NCI-H345 (cell line): ENCODE data around the gene S100A10.

Experiments used
- DNase-seq: peaks from one replicate; lab custom pipeline; 2025; lab: John Stamatoyannopoulos, UW

Gene S100A10, protein sequence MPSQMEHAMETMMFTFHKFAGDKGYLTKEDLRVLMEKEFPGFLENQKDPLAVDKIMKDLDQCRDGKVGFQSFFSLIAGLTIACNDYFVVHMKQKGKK

DNA sequence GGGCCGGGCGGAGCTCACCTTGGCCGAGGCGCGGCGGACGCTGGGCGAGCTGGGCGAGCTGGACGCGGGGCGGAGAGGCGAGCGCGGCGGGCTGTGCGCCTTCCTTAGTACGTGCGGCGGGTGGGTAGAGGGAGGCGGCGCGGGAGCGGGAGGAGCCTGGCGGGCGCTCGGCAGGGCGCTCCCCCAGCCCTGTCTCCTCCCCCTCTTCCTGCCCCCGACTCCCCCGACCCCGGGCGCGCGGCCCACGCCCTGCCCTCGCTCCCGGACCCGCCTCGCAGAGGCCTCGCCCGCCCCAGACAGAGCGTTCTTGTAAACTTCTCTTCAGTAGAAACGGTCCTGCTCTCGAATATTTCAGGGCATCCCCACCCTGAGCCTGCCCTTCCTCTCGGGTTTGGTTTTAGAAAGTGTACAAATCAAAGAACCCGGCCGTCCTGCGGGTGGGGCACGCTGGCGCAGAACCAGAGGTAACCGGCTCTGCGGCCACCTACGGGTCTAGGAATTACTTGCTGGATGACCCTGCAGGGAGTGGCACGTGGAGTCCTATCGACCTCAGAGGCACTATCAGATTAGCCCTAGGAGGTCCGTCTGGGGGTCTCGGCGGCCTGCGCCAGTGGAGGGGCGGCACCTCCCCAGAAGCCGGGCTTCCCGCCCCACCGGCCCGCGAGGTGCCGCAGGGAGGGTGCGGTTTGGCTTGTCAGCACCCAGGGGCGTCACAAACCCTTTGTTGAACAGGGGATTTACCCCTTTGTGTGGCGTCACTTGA, at the start of gene S100A10:
Gene S100A10 (minus strand): TSS at position 126 of the 763 bp plus-strand sequence. CDS start 7,629 bp downstream, outside the sequence.
- DNase-seq, result no peak

DNA sequence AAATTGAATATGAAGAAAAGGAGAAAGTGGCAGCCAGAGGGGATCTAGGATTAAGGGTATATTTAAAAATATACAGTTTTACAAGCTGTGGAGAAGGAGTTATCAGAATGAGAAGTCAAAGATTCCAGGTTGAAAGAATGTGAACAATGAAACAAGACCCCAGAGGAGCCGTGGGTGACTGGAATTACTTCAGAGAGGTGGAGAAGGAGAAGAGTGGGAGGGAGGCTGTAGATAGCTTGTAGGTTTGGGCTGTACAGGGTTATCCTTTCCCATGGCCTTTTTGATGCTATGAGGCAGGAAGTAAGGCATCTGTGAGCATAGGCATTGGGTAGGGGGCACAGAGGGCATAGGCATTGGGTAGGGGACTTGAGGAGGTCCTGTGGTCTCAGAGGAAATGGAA, 48.4 kb upstream of the S100A10 start:
- no peak for DNase-seq

DNA sequence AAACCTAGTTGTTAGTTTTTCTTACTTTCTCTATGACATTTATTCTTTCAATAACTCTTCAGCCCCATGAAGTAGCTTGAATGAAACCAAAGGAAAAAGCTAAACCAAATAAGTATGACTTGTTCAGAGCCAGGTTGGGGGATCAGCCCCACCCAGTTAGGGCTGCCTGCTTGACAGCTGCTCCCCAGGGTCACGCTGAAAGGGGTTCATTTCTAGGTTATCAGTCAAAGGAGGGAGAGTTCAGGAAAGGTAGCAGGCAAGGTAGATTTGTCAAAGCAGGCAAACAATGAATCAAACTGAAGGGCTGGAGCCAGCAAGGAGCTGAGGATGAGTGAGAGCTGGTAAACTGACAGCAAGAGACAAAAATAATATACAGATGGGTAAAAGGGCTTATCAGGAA, 46.2 kb upstream of the S100A10 start:
- DNase-seq, result no peak

DNA sequence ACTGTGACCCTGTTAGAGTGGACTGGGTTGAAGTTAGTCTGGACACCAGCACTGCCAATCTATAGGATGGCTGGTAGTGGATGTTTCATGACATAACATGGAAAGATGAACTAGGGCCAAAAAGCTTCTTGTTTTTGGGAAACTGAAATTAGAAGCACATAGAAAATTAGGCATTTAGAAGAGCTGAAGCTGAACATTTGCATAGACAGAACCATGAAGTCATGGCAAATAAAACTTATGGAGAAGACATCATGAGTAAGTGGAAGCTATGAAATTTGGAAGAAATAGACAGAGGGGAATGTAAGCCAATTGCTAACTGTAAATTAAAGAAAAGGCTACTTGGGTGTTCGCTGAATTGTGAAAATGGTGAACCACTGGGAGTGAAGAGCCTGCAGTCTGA, 45.8 kb upstream of the S100A10 start:
- DNase-seq, result no peak

DNA sequence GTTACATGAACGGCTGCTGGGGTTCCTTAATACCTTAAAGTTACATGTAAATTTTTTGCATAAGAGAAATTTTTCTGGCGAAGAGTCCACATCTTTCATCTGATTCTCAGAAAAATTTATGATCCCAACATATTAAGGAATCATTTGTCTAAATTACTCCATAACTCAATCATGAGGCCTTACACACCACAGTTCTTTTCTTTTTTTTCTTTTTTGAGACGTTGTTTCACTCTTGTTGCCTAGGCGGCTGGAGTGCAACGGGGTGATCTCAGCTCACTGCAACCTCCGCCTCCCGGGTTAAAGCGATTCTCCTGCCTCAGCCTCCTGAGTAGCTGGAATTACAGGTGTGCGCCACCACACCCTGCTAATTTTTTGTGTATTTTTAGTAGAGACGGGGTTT, 45.2 kb upstream of the S100A10 start:
- DNase-seq, result no peak

DNA sequence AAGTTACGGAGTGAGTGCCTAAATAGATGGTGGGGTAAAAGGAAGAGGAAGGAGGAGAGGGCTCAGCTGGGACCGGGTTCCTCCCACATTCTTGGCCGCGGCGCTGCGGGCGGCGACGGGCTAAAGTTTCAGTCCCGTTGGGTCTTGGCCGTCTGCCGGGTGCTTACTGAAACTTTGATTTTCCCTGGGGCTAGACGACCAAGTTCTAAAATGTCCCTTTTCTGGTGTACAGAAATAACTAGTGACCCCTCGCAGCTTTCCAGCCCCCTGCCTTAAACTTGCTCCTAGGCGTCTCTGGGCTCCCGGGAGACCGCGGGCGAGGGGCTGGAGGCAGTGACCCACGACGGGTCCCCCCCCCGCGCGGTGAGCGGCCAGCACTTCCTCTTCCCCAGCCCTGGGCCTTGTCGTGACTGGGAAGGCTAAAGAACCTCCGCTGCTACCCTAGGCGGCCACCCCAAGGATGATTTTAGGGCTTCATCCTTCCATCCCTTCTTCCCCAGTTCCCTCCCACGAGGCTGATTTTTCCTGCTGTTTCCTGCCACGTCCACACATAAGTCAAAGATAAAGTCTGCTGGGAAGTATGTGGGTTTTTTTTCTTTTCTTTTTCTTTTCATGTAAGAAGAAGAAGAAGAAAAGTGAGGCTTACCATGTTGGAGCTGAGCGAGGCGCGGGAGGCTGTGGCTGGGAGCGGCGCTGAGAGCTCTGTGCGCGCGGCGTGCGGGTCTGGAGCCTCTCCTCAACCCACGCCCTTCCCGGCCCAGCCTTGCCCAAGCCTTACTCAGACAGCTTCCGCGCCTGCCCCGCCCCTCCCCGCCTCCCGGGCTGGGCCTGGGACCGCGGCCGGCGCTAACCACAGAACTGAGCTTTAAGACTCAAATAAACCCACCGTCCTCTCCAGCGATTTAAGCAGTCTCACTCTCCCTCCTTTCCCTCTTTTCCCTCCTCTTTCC, 42.9 kb upstream of the S100A10 start, which contains the start of gene S100A11:
Gene S100A11 (minus strand): TSS at position 738 of the 950 bp plus-strand sequence. CDS start 89 bp downstream, at position 649.
- DNase-seq, result no peak

DNA sequence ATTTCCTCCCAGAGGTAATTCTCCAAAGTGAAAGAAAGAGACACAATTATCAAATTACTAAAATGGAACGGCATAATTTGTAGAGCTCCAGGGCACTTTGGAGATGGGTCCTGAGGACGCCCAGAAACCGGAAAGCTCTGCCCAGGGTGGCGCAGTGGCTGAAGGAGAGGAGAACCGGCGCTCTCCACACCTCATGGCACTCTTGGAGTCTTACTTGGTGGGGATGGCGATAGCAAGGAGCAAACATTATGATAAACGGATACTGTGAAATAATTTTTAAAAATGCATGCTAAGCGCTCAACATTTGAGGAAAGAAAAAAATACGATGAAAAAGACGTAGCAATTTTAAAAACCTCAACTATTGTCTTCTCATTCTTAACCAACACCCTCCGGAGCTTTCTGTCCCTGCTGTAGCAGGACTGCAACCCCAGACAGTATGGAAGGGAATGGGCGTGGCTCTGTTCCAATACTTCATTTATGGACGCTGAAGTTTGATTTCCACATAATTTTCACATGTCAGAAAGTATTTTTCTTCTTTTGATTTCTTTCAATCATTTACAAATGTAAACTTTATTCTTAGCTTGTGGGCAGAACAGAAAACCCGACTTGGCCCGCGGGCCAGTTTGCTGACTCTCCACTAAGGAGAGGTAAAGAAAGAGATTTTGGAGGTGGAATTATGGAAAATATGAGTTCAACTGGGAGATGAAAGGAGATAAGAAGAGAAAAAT, 42.0 kb upstream of the S100A10 start:
- no peak for DNase-seq

DNA sequence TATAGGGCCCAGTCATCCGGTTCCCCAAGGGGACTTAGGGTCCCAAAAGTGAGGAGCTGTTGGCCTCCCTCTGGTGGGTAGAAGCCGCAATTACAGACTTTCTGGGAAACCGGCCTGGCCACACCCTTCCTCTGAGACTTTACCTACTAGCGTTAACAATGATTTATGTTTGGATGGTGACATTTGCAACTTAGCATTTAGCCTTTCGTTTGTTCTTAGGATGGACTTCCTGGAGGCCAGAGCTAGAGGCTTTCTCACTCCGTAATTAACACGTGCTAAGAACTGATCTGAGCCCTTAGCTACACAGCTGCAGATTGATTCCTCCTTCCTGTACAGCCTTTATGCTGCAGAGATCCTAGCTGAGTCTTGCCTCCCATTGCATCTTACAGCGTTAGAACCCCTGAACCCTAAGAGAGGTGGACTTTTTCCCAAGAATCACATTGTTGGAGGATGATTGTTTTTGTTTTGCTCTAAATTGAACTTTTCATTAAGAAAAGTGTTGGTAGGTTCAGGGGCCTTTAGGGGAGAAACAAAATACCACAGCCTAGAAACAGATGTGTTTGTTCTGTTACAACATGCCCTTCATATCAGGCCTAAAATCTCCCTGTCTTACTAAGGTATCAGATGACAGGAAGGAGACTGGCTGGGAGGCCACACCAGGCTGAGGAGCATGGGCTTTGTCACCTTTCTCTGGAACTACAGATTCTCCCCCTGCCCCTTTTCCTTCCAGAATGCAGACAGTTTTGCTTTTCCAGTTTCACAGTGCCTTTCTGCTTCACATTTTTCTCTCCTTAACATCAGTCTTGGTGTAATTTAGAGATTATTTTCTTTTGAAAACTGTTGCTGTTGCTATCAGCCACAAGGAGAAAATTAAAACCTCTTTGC, 41.2 kb upstream of the S100A10 start:
- DNase-seq, result no peak

DNA sequence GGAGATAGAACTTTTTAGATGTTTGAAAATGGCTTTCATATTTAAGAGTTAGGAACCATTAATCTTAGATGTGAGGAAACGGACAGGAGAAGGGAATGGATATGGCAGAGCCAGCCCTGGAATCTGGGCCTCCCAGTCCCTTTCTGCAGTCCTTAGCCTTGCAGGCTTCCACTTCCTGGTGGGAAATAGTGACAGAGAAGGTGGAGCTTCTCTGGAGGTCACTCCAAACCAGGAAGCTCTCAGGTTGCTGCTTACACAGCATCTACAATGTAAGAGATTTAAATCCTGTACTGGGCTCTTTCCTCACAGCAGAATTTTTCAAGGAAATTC, 40.6 kb upstream of the S100A10 start:
- DNase-seq, result no peak

DNA sequence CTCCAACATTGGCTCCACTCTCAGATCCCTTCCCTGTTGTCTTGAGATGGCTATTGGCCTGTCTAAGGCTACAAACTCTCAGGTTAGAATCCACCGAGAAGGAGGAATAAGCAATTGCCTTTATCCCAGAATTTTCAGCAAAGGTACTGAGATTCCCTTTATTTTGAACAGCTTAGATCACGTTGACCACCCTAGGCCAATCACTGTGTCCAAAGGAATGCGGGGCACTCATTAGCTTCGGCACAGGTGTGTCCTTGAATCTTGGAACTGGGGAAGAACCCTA, 36.2 kb upstream of the S100A10 start:
- no peak for DNase-seq

DNA sequence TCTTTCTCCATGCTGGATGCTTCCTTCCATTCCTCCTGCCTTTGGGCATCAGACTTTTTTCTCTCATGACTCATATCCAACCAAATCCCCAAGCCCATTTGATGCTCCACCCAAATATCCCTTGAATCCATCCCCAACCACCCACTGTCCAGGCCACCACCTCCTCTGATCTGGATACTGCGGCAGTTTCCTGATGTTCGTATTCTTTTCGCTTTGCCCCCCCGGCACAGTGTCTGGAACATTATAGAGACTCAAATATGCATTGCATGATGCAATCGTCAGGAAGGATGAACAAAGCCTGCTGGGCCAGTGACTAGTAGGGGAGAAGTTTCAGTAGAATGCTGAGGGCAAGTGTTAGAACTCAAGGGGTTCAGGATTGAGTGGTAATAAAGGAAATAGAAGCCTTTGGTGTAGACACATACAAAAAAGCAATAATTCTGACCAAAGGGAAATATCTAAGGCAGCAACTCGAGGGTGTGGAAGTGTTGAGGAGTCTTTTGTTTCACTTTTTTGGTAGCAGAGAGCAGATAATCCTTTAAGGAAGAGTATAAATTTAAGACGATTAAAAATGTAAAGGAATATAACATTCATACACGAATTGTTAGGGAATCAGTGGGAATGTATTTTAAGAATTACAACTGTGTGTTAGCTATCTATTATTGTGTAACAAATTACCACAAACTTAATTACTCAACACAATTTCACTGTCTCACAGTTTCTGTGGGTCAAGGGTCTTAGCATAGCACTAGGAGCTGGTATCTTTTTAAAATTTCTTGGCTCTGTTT, 35.7 kb upstream of the S100A10 start:
- no peak for DNase-seq

DNA sequence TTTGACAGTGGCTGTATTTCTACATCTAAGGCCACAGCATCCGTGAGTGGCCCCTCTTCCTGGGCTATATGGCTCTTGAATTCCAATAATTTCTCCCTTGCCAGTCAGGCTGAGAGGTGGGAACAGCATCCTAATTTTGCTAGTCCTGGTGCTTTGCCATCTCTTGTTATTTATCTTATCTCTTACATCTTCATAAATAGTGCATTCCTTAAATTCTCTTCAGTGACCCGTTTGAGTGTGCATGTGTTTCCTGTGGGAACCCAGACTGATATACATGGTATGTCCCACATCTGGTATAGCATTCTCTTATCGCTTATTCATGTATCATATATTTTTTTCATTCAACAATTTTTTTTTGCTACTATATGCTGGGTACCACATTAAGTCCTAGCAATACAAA, 33.2 kb upstream of the S100A10 start:
- DNase-seq, result no peak

DNA sequence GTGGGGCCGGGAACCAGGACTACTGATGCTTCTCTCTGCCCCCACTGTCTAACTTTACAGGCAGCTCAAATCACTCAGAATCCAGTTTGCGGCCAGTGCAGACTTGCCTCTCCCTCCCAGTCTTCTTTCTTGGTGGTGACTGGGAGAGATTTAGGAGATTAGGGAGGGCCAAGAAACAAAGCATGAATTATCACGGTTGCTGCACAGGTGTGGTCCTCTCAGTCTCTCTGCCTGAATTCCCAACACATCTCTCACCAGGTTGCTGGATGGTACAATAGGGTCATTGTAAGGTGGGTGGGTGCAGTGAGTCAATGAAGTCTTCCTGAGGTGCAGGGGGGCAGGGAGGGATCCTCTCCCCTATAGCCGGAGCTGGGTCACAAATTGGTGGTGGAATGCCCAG, 30.6 kb upstream of the S100A10 start:
- DNase-seq, result no peak

DNA sequence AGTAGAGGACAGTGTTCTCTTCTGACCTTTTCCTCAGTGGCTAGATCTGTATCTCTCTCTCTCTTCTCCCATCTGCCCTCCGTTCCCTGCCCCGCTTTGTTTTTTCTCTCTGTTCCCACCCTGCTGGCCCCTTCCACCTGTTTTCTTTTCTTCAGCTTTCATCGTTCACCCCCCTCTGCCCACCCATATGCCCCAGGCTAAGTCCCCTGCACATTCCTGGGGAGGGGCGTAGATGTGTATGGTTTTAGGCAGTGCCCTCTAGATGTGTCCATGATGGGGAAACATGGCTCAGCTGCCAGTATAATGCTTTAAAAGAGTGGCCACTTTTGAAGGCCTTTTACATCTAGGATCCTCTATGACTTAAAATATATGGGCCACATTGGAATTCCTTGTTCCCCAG, 29.6 kb upstream of the S100A10 start:
- no peak for DNase-seq

DNA sequence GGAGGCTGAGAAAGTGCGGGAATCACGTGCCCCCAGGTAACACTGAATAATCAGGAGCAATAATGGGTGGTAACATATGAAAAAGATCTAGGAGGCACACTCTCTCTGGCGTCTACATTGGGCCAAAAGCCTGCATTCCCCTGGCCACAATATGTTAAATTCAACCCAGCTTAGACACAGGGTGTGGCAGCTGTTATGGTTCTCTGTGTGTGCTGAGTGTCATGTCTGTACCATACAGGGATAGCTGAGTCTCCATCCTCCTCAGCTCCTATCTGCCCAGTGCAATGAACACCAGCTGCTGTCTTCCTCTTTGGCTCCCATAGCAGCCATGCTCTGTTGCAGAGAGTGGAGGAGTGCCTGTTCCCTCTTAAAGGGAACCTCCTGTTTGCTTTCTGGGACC, 28.8 kb upstream of the S100A10 start:
- no peak for DNase-seq

DNA sequence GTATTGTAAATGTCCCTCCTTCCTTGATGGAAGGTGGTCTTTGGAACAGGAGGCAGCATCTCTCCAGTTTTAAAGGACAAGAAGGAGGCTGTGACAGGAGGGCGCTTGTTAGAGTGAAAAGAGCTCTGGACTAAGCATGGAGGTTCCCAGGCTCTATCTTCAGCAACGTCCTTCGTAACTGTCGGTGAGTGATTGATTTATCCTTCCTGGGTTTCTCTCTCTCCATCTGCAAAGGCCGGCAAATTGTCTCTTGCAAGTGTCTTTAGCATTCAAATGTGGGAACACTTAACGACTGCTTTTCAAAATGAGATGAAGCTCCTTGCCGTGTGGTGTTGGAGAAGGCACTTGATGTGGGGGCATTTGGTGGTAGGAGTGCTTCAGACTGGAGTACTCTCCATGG, 27.9 kb upstream of the S100A10 start:
- DNase-seq, result no peak

DNA sequence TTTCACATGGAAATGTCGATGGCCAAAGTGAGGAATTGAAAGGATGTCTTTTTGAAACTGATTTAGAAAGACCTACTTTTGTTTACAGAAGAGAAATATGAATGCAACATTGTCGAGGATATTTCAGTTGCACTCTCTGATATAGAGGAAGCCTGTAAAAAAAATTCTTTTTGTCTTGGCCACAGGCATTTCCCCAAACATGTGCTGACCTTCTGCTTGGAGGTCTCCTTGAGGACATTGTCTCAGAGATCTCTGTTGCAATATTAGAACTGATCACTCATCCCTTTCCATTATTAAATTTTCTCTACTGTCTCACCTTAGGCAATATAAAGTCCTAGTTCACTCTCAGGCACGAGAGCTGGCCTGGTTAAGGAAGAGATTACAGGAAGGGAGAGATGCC, 27.2 kb upstream of the S100A10 start:
- no peak for DNase-seq

DNA sequence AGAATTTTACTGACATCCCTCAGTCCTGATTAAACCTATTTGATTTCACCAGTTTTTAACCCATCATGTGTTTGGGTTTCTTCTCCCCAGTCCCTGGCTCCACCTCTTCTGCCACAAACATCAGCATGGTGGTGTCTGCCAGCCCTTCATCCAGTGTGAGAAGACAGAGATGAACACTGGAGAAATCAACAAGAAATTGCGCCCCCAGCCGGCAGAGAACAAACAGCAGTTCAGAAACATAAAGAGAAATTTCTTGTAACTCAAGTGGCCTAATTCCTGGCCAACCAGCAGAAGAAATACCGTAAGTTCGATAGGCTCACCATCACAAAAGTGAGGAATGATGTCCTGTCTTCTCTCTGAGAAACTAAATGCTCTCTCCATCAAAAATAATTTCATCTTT, 24.9 kb upstream of the S100A10 start:
- DNase-seq, result no peak

DNA sequence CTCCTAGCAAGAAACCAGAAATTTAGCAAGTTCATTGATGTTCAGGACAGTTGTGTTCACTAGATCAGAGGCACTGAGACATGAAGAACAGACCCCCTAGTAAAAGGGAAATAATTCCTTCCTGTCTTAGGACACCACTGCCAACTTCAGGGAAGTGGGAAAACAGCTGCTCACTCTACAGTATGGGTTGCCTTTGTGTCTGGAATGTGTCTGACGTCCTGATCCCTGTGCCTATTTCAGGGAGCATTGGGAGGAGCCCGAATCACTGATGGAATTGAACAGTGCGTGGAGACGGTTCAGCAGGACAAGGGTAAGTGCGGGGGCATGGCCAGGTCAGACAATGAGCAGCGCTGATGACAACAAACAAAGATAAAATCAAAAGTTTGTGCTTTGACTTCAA, 22.1 kb upstream of the S100A10 start:
- DNase-seq, result no peak

DNA sequence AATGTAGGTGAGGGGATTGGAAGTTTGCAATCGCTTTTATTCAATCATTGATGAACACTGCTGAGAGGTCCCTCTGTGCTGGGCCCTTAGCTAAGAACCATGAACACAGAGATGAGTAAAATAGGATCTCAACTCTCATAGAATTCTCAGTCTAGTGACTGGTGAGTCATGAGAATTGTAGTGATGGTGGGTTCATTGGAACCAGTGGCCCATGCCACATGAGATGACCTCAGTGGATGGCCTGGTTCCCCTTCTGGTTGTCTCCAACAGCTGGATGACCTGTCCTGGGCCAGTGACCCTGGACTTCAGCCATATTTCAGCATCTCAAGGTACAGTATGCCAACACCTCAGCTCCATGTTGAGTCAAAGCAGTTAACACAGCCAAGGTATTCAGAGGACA, 21.3 kb upstream of the S100A10 start:
- DNase-seq, result no peak
